Measurements from ENCODE around the gene FAM237A.

DNA sequence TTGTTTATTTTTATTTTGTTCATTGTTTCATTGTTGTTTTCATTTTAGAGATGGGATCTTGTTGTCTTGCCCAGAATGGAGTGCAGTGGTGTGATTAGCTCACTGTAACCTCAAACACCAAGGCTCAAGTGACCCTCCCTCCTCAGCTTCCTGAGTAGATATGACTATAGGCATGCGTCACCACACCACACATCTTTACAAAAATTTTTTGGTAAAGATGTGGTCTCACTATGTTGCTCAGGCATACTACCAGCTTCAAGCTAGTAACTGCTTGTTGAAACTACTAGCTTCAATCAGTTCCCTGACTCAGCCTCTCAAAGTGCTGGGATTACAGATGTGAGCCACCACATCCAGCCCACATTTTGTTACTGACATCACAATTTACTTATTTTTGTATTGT lies 14.8 kb downstream of the FAM237A start:
- TF ChIP-seq, protein P1, sequence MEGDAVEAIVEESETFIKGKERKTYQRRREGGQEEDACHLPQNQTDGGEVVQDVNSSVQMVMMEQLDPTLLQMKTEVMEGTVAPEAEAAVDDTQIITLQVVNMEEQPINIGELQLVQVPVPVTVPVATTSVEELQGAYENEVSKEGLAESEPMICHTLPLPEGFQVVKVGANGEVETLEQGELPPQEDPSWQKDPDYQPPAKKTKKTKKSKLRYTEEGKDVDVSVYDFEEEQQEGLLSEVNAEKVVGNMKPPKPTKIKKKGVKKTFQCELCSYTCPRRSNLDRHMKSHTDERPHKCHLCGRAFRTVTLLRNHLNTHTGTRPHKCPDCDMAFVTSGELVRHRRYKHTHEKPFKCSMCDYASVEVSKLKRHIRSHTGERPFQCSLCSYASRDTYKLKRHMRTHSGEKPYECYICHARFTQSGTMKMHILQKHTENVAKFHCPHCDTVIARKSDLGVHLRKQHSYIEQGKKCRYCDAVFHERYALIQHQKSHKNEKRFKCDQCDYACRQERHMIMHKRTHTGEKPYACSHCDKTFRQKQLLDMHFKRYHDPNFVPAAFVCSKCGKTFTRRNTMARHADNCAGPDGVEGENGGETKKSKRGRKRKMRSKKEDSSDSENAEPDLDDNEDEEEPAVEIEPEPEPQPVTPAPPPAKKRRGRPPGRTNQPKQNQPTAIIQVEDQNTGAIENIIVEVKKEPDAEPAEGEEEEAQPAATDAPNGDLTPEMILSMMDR (IDR thresholded peaks at IDR 0.05), result no peak
- TF ChIP-seq POLR2AphosphoS5 (IDR thresholded peaks at IDR 0.05) (no peak), POLR2A (IDR thresholded peaks at IDR 0.05; ENCODE audit: low read depth) (no peak), EP300 (IDR thresholded peaks at IDR 0.05) (no peak)

All from esophagus muscularis mucosa (tissue), 4 donors.